BJ (cell line): ENCODE results near the gene RABGAP1L. TPM values are rescaled to one million over a fixed set of nuclear protein-coding genes. Genes with fewer than 3 reads are reported as not detected.

Source experiments
- CTCF ChIA-PET: fragments of 350-600 bp; formaldehyde crosslinking; extraction: SDS; loops from one replicate; lab custom pipeline; 2021; ENCODE audit warnings: antibody characterized with exemption, inconsistent platforms; lab: Yijun Ruan, JAX
- POLR2A ChIA-PET: fragments of 300-600 bp; sonication (Branson Sonifier 250); formaldehyde crosslinking; extraction: SDS; loops from one replicate; lab custom pipeline; 2021; ENCODE audit warnings: antibody characterized with exemption; lab: Charles Lee
- DNase-seq: peaks from one replicate; pipeline ENCODE4 v3.0.0-alpha.2; 2011; ENCODE audit warnings: low read depth
- H3K27me3 ChIP-seq: 2 replicates; pipeline ENCODE4 v1.6.0; 2011; ENCODE audit warnings: low read length; ENCODE audit not compliant: control insufficient read depth, insufficient read depth
- H3K36me3 ChIP-seq: 2 replicates; pipeline ENCODE4 v1.5.1; 2011; ENCODE audit warnings: low read length; ENCODE audit not compliant: control insufficient read depth, insufficient read depth
- H3K4me3 ChIP-seq: 2 replicates; pipeline ENCODE4 v1.5.1; 2011; ENCODE audit warnings: low read depth, mild to moderate bottlenecking, control low read depth, low read length
- polyA plus RNA-seq: library from polyadenylated mRNA; depleted of rRNA; stranded (reverse); fragments of >200 nt; gene quantifications from 2 replicates; pipeline ENCODE4 v1.2.3, GENCODE V29; 2011
- TF ChIP-seq, protein P1 (sequence below): IDR thresholded peaks from 2 replicates; pipeline ENCODE4 v1.5.1; 2011; ENCODE audit warnings: low read depth, mild to moderate bottlenecking, control low read depth, inconsistent platforms, low read length, moderate library complexity; ENCODE audit not compliant: insufficient read depth

The RABGAP1L gene
- polyA plus RNA-seq, 1 experiment: 15.9 TPM

- no peak for DNase-seq
- Histone ChIP-seq H3K36me3 (no peaks in the 10 kb centered on the region), H3K27me3 (no peaks in the 10 kb centered on the region), H3K4me3 (no peak overlapping the region)
- ChIA-PET POLR2A (no interaction called here), CTCF (no interaction called here)
- TF ChIP-seq, protein P1, sequence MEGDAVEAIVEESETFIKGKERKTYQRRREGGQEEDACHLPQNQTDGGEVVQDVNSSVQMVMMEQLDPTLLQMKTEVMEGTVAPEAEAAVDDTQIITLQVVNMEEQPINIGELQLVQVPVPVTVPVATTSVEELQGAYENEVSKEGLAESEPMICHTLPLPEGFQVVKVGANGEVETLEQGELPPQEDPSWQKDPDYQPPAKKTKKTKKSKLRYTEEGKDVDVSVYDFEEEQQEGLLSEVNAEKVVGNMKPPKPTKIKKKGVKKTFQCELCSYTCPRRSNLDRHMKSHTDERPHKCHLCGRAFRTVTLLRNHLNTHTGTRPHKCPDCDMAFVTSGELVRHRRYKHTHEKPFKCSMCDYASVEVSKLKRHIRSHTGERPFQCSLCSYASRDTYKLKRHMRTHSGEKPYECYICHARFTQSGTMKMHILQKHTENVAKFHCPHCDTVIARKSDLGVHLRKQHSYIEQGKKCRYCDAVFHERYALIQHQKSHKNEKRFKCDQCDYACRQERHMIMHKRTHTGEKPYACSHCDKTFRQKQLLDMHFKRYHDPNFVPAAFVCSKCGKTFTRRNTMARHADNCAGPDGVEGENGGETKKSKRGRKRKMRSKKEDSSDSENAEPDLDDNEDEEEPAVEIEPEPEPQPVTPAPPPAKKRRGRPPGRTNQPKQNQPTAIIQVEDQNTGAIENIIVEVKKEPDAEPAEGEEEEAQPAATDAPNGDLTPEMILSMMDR: no peak
Measured at GRCh38 chr1:174149216-174149615, 10.1 kb upstream of the RABGAP1L start.

DNA sequence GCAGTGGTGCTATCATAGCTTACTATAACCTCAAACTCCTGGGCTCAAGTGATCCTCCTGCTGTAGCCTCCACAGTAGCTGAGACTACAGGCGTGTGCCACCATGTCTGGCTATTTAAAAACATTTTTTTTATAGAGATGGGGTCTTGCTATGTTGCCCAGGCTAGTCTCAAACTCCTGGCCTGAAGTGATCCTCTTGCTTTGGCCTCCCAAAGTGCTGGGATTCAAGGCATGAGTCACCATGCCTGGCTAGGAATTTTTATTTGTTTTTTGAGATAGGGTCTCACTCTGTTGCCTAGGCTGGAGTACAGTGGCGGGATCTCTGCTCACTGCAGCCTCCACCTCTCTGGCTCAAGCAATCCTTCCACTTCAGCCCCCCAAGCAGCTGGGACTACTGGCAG, 8.8 kb upstream of the RABGAP1L start:
- ChIA-PET POLR2A (no interaction called here), CTCF (no interaction called here)
- no peak overlapping the region for H3K4me3 ChIP-seq
- no peaks in the 10 kb centered on the region for H3K27me3 ChIP-seq
- no peaks in the 10 kb centered on the region for H3K36me3 ChIP-seq
- TF ChIP-seq, protein P1: no peak
- no peak for DNase-seq

GRCh38 chr1:174152427-174152826, 6.9 kb upstream of the RABGAP1L start:
- H3K36me3 ChIP-seq: no peaks in the 10 kb centered on the region
- POLR2A ChIA-PET: no interaction called here
- no peak for DNase-seq
- TF ChIP-seq, protein P1: no peak
- H3K27me3 ChIP-seq: no peaks in the 10 kb centered on the region
- CTCF ChIA-PET: no interaction called here
- no peak overlapping the region for H3K4me3 ChIP-seq

- no peaks in the 10 kb centered on the region for H3K27me3 ChIP-seq
- no peak overlapping the region for H3K4me3 ChIP-seq
- no peak for DNase-seq
- ChIA-PET POLR2A (interaction anchor here (0.7 kb wide), 1 partner anchor 13 kb away, joined by 11 read pairs; no protein-coding TSS in a partner anchor), CTCF (interaction anchor here (0.6 kb wide), 1 partner anchor 451 kb away, joined by 3 read pairs; no protein-coding TSS in a partner anchor)
- H3K36me3 ChIP-seq: no peaks in the 10 kb centered on the region
- TF ChIP-seq, protein P1: no peak
Measured at GRCh38 chr1:174153085-174153824, 6.1 kb upstream of the RABGAP1L start.

- no peaks in the 10 kb centered on the region for H3K27me3 ChIP-seq
- TF ChIP-seq, protein P1: no peak
- no peak for DNase-seq
- no peaks in the 10 kb centered on the region for H3K36me3 ChIP-seq
- ChIA-PET CTCF (no interaction called here), POLR2A (no interaction called here)
- H3K4me3 ChIP-seq: no peak overlapping the region
Measured at GRCh38 chr1:174153825-174154107, 5.6 kb upstream of the RABGAP1L start.
